Measurements from ENCODE around the gene RAB4A. TPM values are rescaled to one million over a fixed set of nuclear protein-coding genes. Genes with fewer than 3 reads are reported as not detected.
A peak's percentile ranks its signal among the peaks of the same experiment; 100 is the strongest.

The RAB4A gene
- polyA plus RNA-seq, 5 donors, result 49.9 to 65.1 (median 55.4) TPM

GRCh38 chr1:229334269-229334668, 63.4 kb downstream of the RAB4A start:
- no peak for DNase-seq

GRCh38 chr1:229334716-229335115, 63.8 kb downstream of the RAB4A start:
- no peak for DNase-seq

- no peak for DNase-seq
Observed at GRCh38 chr1:229336345-229336744, 65.4 kb downstream of the RAB4A start.

- DNase-seq, result no peak
Observed at GRCh38 chr1:229339086-229339485, 68.2 kb downstream of the RAB4A start.

DNA sequence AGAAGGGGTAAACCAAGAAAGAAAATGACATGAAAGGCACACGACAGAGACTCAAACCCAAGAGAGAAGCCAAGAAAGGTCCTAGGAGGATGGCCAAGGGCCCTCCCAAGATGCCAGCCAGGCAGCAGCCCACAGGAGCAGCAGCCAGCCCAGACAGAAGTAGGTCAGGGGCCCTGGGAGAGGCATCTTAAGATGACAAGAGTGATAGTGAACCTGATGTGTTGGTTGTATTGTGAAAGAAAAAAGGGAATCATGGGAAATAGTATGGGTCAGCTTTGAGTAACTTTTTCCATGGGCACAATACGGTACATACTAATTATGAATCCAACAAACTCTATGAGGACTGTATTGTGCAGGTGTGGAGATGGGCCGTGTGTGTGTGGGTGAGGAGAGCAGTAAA, 68.6 kb downstream of the RAB4A start:
- no peak for DNase-seq

GRCh38 chr1:229340496-229340895, 69.6 kb downstream of the RAB4A start:
- no peak for DNase-seq

GRCh38 chr1:229341774-229342655, 71.1 kb downstream of the RAB4A start:
- DNase-seq, result peak; percentile 76 to 81

- DNase-seq, result peak in 1 of 2 donors; percentile 51
Observed at GRCh38 chr1:229342656-229343569, 72.0 kb downstream of the RAB4A start, which contains the start of gene CCSAP. CCSAP (minus strand) TSS chr1:229343047; CDS start chr1:229342465, 582 bp downstream.

GRCh38 chr1:229344139-229344538, 73.2 kb downstream of the RAB4A start:
- no peak for DNase-seq

- no peak for DNase-seq
Observed at GRCh38 chr1:229344937-229345684, 74.2 kb downstream of the RAB4A start.

GRCh38 chr1:229347528-229347927, 76.6 kb downstream of the RAB4A start:
- no peak for DNase-seq

DNA sequence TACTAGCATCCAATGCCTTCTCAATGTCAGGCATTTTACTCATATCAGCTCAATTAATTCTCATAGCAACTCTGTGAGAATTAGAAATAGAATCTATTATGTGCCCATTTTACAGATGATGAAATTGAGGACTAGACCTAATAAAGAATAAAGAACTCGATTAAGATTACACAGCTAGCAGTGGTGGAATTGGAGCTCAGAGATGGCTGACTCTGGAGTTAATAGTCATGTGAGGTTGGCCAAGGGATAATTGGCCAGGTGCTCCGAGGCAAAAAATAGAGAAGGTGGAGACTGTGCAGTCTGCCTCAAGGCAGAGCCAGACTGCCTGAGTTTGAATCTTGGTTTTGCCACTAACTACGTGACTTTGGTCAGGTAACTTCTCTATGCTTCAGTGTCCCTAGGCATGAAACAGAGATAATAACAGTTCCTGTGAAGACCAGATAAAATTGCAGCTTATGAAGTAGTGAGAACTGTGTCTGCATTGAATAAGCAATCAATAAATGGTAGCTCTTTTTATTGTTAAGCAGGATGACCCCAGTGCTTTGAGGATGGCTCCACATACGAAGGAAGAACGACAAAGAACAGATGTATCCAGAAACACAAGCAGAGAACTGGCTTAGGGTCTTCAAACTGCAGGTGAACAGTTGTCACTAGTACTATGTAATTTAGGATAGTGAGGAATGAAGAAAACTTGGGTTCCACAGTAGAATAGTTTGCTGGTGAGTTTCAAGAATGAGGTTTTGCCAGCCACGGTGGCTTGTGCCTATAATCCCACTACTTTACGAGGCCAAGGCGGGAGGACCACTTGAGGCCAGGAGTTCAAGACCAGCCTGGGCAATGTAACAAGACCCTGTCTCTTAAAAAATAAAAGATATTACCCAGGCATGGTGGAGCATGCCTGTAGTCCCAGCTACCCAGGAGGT, 78.8 kb downstream of the RAB4A start:
- no peak for DNase-seq

DNA sequence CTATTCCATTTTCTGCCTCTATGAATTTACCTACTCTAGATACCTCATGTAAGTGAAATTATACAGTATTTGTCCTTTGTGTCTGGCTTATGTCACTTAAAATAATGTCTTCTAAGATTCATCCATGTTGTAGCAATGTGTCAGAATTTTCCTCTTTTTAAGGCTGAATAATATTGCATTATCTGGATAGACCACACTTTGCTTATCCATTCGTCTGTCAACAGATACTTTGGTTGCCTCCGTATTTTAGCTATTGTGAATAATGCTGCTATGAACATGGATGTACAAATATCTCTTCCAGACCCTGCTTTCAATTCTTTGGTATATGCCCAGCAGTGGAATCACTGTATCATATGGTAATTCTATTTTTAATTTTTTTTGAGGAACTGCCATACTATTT, 82.1 kb downstream of the RAB4A start:
- DNase-seq, result no peak

DNA sequence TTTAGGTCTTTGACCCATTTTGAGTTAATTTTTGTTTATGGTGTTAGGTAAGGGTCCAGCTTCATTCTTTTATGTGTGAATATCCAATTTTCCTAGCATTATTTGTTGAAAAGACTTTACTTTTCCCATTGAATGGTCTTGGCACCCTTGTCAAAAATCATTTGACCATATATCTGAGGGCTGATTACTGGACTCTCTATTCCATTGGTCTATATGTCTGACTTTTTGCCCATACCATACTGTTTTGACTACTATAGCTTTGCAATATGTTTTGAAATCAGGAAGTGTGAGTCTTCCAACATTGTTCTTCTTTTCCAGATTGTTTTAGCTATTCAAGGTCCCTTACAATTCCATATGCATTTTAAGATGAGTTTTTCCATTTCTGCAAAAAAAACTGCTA, 83.3 kb downstream of the RAB4A start:
- DNase-seq, result no peak

Other genes with a start within 250 kb of the RAB4A start
- 10 to 100 TPM in 2 of 5 donors, 1 to 10 TPM in 3; 6.8 to 11.8 (median 9.2) TPM for gene CCSAP, start 71.9 kb downstream of the RAB4A start, polyA plus RNA-seq (ENCODE audit: insufficient read depth in 1 of 5, insufficient read length in 5 of 5, low replicate concordance in 1 of 5)
- gene ACTA1, start 163.0 kb downstream of the RAB4A start, polyA plus RNA-seq (ENCODE audit: insufficient read depth in 1 of 5, insufficient read length in 5 of 5, low replicate concordance in 1 of 5), result 100 to 1,000 TPM in 1 of 5 donors, 10 to 100 TPM in 1, 1 to 10 TPM in 2, under 1 TPM in 1; 0.40 to 541 (median 3.9) TPM
- 10 to 100 TPM; 37.6 to 52.5 (median 43.1) TPM for gene NUP133, start 237.2 kb downstream of the RAB4A start, polyA plus RNA-seq (ENCODE audit: insufficient read depth in 1 of 5, insufficient read length in 5 of 5, low replicate concordance in 1 of 5)

Measured in right lung (tissue), 5 donors.